HG02759 (cell line): ENCODE results near the gene GLCE.

Experiments
- ATAC-seq: cut with Tn5 transposase; IDR thresholded peaks from one replicate; pipeline ENCODE4 v1.9.1; 2021; ENCODE audit warnings: mild to moderate bottlenecking, moderate library complexity; ENCODE audit not compliant: unreplicated experiment

Gene GLCE

DNA sequence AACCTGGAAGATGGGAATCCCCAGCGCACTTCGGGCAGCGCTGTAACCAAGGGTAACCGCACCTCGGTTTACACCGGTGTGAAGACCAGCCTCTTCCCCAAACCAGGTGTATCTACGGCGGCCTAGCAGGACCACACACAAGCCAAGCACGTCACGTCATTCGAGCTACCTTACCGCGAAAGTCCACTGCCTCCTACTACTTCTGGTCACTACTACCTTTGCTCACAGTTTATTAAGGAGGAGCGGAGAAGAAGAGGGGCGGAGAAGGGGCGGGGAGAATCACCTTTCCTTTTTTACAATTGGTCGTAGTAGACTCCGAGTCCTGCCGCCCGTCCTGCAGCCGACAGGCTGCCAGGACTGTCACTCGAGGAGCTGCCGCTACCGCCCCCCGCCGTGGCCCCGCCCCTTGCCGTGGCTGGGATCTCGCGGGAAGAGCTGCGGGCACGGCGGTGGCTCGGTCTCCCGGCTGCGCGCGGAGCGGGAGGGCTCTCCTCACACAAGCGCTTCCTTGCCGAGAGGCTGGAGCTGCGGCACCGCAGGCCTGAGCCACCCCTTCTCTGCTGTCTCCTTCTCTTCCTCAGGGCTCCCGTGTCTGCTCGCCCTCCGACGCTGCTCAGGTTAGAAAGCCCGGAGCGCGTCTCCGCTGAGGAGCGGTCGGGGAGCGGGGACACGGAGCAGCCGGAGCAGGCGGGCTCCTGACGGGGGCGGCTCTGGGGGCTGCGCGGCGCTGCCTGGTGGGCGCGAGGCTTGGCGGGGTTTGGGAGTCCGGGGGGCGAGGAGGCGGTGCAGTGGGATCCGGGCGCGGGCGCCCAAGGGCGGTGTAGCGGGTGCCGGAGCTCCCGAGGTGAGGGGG, at the start of gene GLCE:
Gene GLCE, plus strand, starts transcription at position 495 of the 853 bp plus-strand sequence. CDS start 95,172 bp downstream, outside the sequence.
- ATAC-seq = peak; percentile 96

DNA sequence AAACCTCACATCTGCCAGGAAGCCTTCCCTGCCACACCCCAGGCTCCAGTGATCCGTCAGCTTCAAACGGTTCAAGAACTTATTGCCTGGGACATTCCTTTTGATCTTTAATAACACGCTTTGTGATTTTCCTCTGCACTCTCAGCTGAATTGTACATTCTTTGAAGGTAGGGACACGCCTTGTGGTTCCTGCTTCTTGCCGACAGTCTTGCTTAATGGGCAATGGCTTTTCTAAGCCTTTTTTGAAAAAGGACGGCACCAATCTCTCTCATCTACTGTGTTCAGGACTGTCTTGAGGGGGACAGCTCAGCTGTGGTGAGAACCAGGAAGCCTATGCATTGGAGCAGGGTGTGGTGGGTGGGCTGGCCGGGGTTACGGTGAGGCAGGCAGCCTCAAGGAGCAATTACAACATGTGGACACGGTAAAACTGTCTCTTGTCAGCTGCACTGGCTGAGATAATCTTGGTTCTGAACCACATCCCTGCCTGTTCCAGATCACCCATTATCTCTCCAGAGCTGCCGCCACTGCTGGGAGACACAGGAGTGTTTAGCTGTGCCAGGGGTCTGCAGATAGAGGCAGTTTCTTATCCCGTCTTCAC, 46.0 kb upstream of the GLCE start:
- ATAC-seq = no peak

DNA sequence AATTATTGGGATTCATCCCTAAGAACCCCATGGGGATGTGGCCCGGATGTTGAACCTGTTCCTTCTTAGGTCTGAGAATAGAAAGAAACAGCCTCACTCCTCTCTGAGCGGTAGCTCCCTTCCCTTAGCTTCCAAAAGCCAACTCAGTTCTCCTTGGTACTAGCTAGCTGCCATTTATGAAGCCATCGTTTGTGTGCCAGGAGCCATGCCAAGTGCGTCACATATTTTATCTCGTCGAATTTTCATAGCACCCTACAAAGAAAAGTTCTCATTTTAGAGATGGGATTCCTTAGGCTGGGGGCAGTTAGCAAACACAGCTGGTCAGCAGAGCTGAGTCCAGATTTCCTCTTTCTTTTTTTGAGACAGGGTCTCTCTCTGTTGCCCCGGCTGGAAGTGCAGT, 45.4 kb upstream of the GLCE start:
- no peak for ATAC-seq

DNA sequence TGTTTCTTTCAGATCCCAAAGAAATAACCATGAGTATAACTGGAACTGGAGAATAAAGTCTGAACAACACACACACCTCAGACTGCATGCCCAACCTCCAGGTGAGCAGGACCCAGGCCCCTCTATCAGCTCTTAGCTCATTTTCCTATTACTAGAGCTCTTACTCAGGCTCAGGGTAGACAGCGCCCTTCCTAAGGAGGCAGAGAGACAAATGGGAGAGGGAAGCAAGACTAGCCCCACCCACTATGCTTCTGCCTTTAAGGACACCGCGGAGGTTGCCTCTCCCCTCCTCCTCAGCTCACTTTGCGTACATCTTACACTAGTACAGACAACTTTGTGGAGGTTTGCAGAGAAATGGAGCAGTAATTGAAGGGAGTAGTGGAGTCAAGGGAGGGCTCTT, 44.0 kb upstream of the GLCE start:
- no peak for ATAC-seq

DNA sequence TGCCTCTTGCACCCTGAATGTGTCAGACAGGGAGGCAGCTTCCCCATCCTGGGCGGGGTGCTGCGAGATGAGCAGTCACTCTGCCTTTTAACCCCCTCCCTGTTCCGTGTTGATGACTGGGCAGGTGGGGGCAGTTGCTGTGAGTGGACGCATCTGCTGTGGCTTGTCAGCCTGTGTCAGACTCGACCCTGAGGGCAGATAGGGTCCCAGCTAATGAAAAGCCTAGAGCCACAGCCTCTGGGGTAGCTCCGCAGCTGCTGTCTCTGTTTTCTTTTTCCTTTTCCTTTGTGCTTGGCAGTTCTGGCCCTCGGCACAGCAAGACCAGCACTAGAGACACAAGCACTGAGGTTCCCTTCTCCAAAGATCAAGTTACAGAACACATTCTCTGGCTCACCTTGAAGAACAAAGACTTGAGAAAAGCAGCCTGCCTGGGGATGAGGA, 43.0 kb upstream of the GLCE start:
- no peak for ATAC-seq

DNA sequence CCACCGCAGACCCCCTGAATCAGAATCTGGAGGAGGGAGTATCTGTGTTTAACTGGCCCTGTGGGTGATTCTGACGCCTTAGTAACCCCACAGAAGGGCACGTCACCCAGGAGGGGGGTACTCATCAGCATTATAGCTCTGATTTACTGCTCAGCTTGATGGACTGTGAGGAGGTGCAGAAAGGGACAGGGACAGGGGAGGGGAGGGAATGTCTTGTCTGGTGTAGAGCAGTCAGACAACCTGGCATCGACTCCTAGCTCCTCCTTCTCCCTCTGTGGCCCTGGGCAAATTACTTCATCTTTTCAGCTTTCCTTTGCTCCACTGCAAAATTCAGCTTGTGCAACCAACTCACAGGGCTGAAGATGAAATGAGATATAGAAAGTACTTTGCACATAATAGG, 42.3 kb upstream of the GLCE start:
- ATAC-seq = no peak

DNA sequence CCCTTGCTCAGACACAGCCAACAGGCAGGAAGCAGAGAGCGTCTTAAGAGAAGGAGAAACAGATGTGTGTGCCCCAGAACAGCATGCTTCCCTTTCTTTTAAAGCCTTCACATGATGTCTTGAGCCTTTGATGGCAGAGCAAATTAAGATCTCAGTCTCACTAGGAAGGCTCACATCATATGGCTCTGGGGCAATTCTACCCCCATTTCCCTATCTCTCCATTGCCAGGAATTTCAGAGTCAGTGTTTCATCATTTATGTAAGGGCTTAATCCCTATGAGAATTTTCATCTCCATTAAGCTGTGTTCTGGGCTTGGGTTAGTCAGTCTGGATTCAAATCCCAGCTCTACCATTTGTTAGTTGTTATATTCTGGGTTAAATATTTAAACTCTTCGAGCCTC, 41.4 kb upstream of the GLCE start:
- ATAC-seq = no peak

DNA sequence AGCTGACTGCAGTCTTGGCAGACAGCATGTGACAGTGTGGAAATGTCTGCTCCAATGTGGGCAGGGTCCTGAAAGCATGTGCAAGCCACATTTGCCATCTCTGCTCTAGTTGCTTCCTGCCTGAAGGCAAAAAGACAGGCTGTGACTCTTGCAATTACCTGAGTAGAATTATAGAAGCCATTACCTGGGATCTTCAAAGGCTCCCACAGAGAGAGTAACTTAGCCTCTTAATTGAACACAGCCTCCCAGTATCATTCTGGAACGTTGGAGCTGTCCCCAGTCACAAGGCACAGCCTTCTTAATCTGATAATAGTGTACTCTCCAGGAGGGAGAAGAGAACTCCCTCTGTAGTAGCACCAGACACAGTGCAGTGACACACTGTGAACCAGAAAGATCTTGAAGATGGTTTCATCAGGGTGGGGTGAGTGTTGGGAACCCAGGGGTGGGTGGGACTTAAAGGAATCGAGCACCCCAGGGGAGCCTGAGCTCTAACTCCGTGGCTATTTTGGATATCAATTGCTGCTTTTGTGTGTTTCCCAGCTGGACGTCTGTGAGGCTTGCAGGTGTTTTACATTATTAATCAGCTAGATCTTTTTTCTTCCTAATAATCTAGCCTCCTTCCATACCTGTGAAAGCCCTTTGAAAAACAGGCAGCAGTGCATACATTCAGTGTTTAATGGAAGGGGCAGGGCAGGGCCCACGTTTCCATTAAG, 40.6 kb upstream of the GLCE start:
- no peak for ATAC-seq

DNA sequence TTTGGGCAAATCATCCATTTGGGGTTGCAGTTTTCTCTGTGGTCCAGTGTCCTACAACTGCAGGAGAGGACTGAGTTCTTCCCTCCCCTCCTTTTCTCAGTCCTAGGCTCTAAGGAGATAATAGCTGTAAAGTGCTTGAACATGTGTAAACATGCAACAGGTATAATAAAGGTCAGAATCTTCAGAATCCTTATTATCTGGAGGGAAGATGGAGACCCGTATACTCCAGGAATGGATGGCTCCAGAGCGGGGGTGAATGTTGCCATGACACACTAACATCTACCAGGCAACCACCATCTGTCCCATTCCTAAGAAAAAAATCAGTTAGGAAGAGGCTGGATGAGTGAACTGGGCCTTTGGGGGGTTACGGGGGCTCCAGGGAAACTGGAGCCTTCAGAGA, 39.7 kb upstream of the GLCE start:
- ATAC-seq = no peak

DNA sequence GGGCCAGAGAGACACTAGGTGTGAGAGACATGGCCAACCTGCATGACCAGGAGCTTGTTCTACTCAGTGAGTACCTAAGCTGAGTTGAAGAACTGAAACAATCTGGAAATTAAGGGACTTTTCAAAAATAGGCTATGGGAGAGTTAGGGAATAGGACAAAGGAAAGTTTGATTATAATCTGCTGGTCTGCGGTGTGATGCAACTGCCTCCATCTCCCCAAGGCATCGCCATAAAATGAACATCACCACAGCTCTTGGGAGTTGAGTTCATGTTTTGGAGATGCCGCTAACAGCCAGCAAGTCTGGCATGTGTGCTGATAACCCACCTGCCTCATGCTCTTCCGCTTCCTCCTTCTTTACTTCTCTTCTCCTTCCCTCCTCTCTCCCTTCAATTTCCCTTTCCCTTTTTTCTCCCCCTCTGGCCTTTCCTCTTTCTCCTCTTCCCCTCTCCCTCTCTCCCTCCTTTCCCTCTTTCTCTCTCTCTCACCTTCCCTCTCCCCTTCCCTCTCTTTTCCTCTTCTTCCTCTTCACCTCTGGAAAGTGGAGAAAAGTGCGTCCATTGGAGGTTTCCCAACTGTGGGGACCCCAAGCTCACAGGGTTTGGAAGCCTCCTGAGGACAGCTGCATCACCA, 39.1 kb upstream of the GLCE start:
- no peak for ATAC-seq

DNA sequence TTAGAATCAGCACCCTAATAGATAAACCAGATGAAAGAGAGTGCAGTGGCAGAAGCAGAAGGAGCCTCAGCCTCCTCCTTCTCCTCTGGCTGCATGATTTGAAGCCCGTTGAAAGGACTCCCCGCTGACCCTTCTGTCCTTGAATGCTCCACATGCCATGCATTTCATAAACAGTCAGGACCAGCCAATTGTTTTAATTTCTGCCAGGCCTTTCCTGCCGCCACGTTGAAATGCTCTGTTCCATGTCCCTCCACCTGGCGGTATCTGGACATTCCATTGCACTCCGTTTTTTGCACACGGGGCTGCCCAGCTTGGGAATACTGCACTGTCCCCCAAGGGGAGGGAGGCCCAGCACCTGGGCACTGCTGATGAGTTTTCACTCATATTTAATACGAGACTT, 35.2 kb upstream of the GLCE start:
- no peak for ATAC-seq

DNA sequence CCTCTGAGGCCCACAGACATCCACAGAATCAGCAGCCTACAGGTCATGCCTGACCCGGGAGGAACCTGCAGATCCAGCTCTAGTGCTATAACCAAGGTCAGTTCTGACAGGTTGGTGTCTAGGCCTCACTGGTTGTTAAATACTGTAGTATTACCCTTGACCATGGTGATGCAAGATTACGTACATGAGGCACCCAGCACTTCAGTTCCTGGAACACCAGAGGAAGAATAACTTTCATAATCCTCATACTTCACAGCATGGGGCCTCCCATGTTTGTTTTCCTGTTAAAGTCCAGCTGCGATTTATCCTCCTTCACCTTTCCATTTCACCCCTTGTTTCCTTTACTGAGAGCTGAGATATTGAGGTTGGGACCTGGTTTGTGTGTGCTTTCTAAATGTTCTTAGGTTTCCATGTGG, 34.4 kb upstream of the GLCE start:
- ATAC-seq = no peak

DNA sequence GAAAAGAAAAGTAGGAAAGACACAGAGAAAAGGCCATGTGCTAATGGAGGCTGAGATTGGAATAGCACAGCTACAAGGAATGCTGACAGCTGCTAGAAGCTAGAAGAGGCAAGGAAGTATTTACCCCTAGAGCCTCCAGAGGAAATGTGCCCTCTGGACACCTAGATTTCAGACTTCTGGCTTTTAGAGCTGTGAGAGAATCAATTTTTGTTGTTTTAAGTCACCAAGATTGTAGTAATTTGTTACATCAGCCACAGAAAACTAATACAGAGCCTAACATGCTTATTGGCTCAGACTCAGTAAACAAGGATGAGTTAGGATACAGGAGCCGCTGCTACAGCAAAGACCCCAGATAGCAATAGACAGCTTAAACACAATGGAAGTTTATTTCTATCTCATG, 33.1 kb upstream of the GLCE start:
- ATAC-seq = no peak

DNA sequence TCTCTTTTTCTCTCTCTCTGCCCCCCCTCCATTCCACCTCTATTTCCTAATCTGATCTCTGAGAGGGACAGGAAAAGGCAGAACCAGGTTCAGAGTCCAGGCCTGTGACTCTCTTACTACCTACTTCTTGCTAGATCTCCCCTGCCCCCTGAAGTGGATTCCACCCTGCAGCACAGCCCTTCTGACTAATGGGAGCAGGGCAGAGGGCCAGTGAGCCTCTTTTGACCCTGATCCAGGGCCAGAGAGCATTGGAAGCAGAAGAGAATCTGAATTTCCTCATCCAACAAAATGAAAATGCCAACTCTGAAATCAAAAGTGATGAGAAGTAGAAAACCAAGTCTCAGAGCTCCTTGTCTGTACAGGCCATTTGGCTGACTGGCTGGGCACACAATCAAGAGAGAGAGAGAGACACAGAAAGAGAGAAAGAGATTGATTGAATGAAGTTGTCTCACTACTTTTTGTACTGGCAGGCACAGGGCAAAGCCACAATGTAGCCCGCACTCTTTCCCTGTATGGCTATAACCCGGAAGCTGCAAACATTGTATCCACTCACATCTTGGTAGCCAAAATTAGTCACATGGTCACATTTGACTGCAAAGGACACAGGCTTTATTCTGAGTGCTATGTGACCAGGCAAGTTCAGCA, 31.6 kb upstream of the GLCE start:
- no peak for ATAC-seq

DNA sequence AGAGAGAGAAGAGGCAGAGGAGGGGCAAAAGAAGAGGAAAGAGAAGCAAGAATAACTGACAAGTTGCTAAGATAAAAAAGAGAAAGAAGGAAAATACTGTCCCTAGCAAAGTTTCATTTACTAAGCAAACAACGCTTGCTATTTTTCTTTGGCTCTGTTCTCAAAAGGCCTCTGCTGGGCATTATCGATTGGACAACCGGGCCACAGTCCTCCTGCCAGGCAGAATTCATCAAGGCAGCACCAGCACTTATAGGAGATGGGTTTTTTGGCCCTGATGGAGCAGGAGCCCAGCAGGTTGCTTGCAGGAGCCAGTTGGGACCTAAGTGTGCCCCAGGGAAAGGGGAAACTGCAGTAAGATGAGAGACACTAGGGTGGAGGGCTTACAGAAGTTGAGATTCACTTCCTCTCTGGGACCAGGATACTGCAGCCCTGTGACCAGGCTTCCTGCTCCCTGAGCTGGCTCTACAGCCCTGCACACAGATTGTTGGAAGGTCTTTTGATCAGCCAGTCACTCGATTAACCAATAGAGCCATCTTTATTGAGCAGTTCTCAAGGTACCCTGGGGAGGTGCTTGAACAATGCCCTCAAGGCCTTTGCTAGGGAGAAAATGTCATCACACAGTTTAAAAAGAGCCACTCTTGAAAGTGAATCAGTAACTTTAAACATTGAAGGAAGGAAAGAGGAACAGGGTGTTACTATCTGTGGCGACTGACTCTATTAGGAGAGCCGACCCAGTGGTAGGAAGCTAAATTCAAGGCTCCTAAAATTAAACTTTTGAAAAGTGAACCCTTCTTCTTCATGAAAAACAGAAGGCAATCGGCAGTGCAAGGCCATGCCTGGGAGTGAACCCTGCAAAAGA, 28.8 kb upstream of the GLCE start:
- ATAC-seq = no peak

DNA sequence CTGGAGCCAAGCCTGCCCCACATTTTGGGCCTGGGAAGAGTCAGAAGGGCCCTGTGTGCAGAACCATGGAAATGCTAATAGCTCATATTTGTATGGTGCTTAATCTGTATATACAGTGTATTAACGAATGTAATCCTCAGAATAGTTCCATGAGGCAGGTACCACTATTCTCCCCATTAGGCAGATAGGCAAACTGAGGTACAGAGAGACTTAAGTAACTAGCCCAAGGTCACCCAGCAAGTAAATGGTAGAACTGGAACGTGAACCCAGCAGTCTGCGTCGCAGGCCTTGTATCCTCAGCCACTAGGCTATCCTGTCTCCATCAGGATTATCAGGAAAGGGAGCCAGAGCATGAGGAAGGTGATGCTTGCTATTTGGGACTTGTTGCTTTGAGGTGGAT, 28.0 kb upstream of the GLCE start:
- ATAC-seq = no peak

DNA sequence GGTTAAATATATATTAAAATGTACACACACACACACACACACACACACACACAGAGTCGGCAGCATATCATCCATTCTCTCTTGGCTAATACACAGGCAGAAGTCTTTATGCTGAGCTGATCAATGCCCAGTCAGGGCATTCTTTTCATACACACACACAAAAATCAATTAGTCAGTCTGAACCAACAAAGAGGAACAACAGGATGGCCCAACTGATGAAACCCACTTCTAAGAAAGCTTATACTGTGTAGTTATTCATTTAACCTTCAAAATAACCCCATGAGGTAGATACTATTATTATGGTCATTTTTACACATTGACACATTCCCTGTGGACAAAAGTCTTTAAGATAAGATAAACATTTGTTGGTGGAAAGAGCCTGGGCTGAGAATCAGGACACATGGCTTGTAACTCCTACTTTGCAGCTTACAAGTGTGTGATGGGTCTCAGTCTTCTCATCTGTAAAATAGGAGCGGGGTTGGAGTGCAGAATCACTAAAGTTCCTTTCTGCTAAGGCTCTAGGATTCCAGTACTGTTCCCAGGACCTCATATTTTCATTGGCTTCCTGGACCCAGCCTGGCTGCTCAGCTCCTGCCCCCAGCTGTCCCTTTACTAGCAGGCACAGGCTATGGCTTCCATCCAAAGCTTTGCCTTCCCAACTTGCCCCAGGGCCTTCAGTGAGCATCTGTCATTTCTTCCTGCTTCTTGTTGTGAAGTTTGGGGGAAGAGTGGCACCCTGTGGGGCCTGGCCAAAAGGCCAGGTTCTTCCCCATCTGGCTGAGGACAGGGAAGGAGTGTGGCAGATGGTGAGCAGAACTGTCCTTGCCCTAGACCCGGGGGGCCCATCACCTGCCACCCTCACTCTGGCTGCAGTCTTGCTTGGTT, 27.2 kb upstream of the GLCE start:
- no peak for ATAC-seq

DNA sequence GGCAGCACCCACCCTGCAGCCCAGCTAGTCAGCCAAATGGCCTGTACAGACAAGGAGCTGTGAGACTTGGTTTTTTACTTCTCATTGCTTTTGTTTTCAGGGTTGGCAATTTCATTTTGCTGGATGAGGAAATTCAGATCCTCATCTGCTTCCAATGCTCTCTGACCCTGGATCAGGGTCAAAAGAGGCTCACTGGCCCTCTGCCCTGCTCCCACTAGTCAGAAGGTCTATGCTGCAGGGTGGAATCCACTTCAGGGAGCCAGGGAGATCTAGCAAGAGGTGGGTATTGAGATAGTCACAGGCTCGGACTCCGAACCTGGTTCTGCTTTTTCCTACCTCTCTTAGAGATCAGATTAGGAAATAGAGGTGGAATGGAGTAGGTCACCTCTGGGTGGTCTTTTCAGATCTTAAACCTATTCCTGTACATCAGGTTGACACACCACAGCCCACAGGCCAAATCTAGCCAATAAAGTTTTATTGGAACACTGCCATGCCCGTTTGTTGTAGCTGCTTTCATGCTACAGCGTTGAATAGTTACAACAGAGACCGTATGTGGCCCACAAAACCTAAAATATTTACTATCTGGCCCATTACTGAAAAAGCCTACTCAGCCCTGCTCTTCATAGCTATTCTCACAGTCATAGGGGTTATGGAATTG, 26.4 kb upstream of the GLCE start:
- no peak for ATAC-seq

DNA sequence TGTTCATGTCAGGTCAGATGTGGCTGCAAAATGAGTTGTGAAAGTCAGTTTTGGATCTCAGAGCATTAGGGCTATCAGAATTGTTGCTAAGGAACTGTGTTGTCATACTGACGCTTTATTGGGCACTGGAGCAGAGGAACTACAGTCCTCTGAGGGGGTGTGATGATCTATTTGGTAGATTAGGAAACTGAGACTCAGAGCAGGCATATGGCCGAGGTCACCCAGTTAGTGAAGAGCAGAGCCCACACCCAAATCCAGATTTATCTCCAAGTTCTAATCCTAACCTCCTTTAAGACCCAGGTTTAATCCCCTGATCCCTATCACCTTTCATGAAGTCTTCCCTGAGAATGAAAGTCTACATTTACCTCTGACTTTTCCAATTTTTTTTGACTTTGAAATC, 25.6 kb upstream of the GLCE start:
- no peak for ATAC-seq
